Transverse colon (tissue), 3 donors: ENCODE measurements around the gene CACNB2.

Experiments used
- CTCF ChIP-seq, 5 experiments: fragments of 200-600 bp in 3 of 5; fragments of 450-650 bp in 2 of 5; sonication (generic) in 3 of 5; IDR thresholded peaks; 1 replicate in 2 of 5; 2 replicates in 3 of 5; pipeline ENCODE4 v1.5.1; 2016 to 2017; ENCODE audit warnings: antibody characterized with exemption in 5 of 5, inconsistent platforms in 3 of 5, mild to moderate bottlenecking in 2 of 5, moderate library complexity in 1 of 5
- POLR2A ChIP-seq: fragments of 450-650 bp; IDR thresholded peaks from one replicate; pipeline ENCODE4 v1.6.1; 2016; ENCODE audit warnings: antibody characterized with exemption, mild to moderate bottlenecking, moderate library complexity

- no peak for TF ChIP-seq CTCF (IDR thresholded peaks at IDR 0.05)
- TF ChIP-seq POLR2A: no peak
Measured at GRCh38 chr10:18294633-18295032, 154.4 kb downstream of the CACNB2 start.
